GM19452 (cell line): ENCODE measurements around the gene CELA1.
A peak's percentile ranks its signal among the peaks of the same experiment; 100 is the strongest.

Source experiments
- ATAC-seq: cut with Tn5 transposase; IDR thresholded peaks from one replicate; pipeline ENCODE4 v1.9.1; 2021; ENCODE audit not compliant: unreplicated experiment

CELA1 gene

DNA sequence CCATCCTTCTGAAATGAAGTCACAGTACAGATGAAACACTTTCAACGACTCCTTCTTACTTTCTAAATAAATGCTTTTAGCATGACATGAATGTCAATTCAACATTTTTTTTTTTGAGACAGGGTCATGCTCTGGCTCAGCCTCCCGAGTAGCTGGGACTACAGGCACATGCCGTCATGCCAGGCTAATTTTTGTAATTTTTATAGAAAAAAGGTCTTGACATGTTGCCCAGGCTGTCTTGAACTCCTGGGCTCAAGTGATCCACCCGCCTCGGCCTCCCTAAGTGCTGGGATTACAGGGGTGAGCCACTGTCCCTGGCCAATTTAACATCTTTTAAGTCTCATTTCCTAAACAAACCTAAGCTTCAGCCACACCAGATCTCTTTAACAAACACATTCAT lies 28.4 kb upstream of the CELA1 start:
- ATAC-seq: no peak

DNA sequence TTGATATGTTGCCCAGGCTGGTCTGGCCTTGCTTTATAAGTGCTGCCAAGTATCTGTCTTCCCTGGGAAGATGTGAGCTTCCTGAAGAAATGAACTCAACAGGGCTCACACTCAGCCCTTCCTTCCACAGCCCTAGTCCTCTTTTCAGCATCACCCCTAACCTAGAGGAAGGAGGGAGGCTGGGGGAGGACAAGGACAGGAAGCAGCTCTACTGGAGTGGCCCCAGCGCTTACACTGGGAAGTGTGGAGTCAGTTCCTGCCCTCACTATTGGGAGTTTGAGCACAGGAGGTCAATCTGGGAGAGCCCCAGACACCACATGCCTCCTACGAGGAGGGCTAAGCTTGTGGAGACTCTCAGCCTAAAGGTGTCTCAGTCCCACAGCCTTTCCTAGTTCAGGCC lies 27.9 kb upstream of the CELA1 start:
- no peak for ATAC-seq

- ATAC-seq: no peak
Measured at GRCh38 chr12:51373187-51373586, 26.7 kb upstream of the CELA1 start.

GRCh38 chr12:51372021-51372420 lies 25.5 kb upstream of the CELA1 start:
- no peak for ATAC-seq

GRCh38 chr12:51371295-51371953 lies 24.9 kb upstream of the CELA1 start:
- ATAC-seq: no peak

GRCh38 chr12:51370667-51371066 lies 24.2 kb upstream of the CELA1 start:
- no peak for ATAC-seq

- no peak for ATAC-seq
Measured at GRCh38 chr12:51369581-51369980, 23.1 kb upstream of the CELA1 start.

GRCh38 chr12:51368640-51369517 lies 22.4 kb upstream of the CELA1 start:
- ATAC-seq: peak; percentile 98

DNA sequence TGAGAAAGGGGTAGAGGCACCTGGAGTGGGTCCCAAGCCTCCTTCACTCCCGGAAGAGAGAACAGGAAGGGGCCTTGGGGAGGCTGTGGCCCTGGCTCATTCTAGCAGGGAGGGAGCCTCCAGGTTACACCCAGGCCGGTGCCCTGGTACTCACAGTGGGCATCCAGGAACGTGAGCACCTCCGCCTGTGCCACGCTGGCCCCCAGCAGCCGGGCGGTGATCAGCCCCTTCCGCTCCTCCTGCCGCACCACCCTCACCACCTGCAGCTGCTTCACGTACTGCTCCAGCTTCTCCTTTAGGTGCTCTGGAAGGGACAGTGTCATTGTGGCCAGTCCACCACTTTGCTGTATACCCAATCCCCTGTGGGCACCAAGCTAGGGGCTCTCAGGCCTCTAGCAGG lies 18.8 kb upstream of the CELA1 start:
- ATAC-seq: no peak

GRCh38 chr12:51364001-51364400 lies 17.5 kb upstream of the CELA1 start:
- no peak for ATAC-seq

DNA sequence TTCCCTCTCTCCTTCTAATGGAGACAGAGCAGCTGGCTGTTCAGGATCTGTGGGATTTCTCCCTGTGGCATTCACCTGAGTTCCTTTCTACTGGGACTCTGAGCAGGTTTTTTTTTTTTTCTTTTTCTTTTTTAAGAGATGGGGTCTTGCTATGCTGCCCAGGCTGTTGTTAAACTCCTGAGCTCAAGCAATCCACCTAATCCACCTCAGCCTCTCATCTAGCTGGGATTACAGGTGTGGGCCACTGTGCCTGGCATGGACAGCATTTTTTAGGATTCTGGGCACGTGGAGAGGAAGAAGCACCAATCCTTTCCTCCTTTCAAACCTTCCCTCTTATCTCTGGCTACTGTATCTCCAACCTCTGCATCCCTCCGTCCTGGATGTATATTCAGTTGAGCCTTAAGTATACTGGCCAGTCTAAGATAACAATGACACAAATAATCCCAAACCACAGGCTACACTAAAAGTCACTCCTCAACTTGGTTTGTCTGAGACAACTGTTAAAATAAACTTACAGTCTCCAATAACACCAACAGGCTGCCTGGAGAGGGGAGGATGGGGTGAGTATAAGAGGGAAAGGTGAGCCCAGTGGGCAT lies 16.4 kb upstream of the CELA1 start:
- no peak for ATAC-seq

DNA sequence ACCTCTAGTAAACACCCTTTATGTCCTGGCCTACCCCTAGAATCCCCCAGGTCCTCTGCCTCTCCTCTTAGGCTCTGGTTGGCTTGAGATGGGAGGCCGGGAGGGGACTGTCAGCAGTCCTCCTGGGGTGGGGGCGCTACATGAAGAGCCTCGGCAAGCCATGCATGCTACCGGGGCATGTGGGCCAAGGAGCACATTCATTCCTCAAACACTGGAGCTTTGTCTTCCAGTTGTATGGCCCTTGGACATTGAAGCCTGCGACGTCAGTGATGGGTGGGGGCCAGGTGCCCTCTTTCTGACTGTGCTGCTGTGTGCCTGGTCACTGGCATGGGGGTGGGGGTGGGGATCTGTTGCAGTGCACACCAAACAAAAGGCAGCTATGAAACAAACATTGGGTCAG lies 15.8 kb upstream of the CELA1 start:
- ATAC-seq: no peak

- no peak for ATAC-seq
Measured at GRCh38 chr12:51361161-51362016, 14.9 kb upstream of the CELA1 start.

- ATAC-seq: no peak
Measured at GRCh38 chr12:51360315-51360714, 13.8 kb upstream of the CELA1 start.

GRCh38 chr12:51359851-51360250 lies 13.4 kb upstream of the CELA1 start:
- no peak for ATAC-seq

GRCh38 chr12:51358496-51358895 lies 12.0 kb upstream of the CELA1 start:
- ATAC-seq: no peak

DNA sequence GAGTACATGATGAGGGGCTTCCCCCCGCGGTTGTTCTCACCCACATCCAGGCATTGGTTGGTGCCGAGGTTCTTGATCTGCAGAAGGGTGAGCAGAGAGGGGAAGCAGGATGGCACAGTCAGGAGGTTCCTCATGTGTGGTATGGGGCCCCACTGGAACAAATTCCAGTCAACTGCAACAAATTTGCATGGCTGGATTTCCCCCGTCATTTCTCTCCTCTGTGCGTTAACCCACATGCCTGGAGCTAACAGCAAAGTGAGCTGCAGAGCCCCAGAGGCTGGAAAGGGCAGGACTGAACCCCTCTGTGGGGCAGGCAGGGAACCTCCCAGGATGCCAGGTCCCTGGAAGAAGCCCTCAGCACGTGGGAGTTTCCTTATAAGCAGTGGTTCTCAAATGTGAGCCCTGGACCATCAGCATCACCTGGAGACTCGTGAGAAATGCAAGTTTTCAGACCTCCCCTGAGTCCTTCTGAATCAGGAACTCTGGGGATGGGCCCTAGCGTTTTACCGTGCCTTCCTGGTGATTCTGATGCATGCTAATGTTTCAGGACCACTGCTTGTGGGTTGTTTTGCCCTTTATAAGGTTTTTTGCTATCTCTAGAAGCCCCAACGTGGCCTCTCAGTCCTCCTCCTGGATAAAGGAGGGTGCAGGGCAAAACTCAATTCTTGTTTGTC lies 11.0 kb upstream of the CELA1 start:
- no peak for ATAC-seq

DNA sequence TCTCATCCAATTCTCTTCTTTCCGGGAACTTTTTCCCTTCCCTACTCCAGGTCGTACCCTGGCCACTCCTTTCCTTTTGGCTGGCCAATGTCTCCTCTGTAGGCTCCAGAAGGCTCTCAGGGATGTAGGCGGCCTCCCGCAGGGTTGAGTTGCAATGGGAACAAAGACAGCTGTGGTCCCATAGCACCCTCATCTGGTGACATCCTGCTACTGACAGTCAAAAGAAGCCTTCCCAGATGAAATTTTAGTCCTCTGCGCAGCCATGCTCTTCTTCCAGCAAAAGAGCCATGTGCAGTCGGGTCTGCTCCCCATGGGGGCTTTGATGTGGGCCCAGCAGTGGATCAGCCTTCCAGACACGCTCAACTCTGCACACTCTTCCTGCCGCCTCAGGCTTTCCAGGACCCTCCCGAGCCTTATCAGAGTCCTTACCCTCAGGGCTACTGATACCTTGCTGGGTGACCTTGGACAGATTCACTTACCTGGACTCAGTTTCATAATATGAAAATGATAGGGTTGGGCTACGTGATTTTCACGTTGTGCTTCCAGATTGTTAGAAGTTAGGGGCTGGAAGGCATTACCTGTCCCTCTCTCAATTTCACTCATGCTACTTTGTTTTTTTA lies 5.5 kb upstream of the CELA1 start:
- no peak for ATAC-seq

- ATAC-seq: no peak
Measured at GRCh38 chr12:51349026-51349425, 2.5 kb upstream of the CELA1 start.

- no peak for ATAC-seq
Measured at GRCh38 chr12:51348116-51348515, 1.6 kb upstream of the CELA1 start.
